Measurements from ENCODE around the gene GTF3C1.

GTF3C1 gene

GRCh38 chr16:27452569-27453493 lies 96.9 kb downstream of the GTF3C1 start:
- TF ChIP-seq CTCF (IDR thresholded peaks at IDR 0.05) = no peak
- H3K27me3 ChIP-seq (ENCODE audit: control insufficient read depth, insufficient read depth, low read length) = no peaks in the 10 kb centered on the region

GRCh38 chr16:27450196-27450549 lies 99.5 kb downstream of the GTF3C1 start:
- Histone ChIP-seq H3K4me3 (ENCODE audit: low read depth, low read length) (no peak overlapping the region), H3K9ac (no peak overlapping the region), H3K36me3 (ENCODE audit: control insufficient read depth, insufficient read depth, low read length) (no peaks in the 10 kb centered on the region), H3K9me3 (ENCODE audit: control insufficient read depth, low read length) (no peaks in the 10 kb centered on the region), H3K27me3 (ENCODE audit: control insufficient read depth, insufficient read depth, low read length) (no peaks in the 10 kb centered on the region), H3K79me2 (no peaks in the 10 kb centered on the region), H3K4me1 (no peaks in the 10 kb centered on the region), H3K27ac (no peak overlapping the region), H2AFZ (no peak overlapping the region), H3K4me2 (ENCODE audit: low read length) (no peak overlapping the region)
- TF ChIP-seq CTCF (IDR thresholded peaks at IDR 0.05) = no peak

More at GRCh38 chr16:27452569-27453493, 96.9 kb downstream of the GTF3C1 start:
- H3K4me3 ChIP-seq (ENCODE audit: low read depth, low read length) = no peak overlapping the region
- H3K4me2 ChIP-seq (ENCODE audit: low read length) = no peak overlapping the region
- no peaks in the 10 kb centered on the region for H3K9me3 ChIP-seq (ENCODE audit: control insufficient read depth, low read length)
- no peak overlapping the region for H3K9ac ChIP-seq
- no peaks in the 10 kb centered on the region for H3K4me1 ChIP-seq
- H3K79me2 ChIP-seq = no peaks in the 10 kb centered on the region
- no peak overlapping the region for H2AFZ ChIP-seq
- no peak overlapping the region for H3K27ac ChIP-seq
- no peaks in the 10 kb centered on the region for H3K36me3 ChIP-seq (ENCODE audit: control insufficient read depth, insufficient read depth, low read length)

- H3K4me2 ChIP-seq (ENCODE audit: low read length) = no peak overlapping the region
- no peaks in the 10 kb centered on the region for H3K27me3 ChIP-seq (ENCODE audit: control insufficient read depth, insufficient read depth, low read length)
- no peaks in the 10 kb centered on the region for H3K4me1 ChIP-seq
- no peak for TF ChIP-seq CTCF (IDR thresholded peaks at IDR 0.05)
- H3K9ac ChIP-seq = no peak overlapping the region
- H2AFZ ChIP-seq = no peak overlapping the region
- no peak overlapping the region for H3K27ac ChIP-seq
- no peaks in the 10 kb centered on the region for H3K36me3 ChIP-seq (ENCODE audit: control insufficient read depth, insufficient read depth, low read length)
- no peaks in the 10 kb centered on the region for H3K79me2 ChIP-seq
- H3K4me3 ChIP-seq (ENCODE audit: low read depth, low read length) = no peak overlapping the region
- H3K9me3 ChIP-seq (ENCODE audit: control insufficient read depth, low read length) = no peaks in the 10 kb centered on the region
Observed at GRCh38 chr16:27449434-27450195, 100.1 kb downstream of the GTF3C1 start.

- no peak overlapping the region for H3K4me3 ChIP-seq (ENCODE audit: low read depth, low read length)
- H3K4me2 ChIP-seq (ENCODE audit: low read length) = no peak overlapping the region
- H3K4me1 ChIP-seq = no peaks in the 10 kb centered on the region
- H3K9ac ChIP-seq = no peak overlapping the region
- H3K36me3 ChIP-seq (ENCODE audit: control insufficient read depth, insufficient read depth, low read length) = no peaks in the 10 kb centered on the region
- H3K79me2 ChIP-seq = no peaks in the 10 kb centered on the region
- H3K27me3 ChIP-seq (ENCODE audit: control insufficient read depth, insufficient read depth, low read length) = no peaks in the 10 kb centered on the region
- TF ChIP-seq CTCF (IDR thresholded peaks at IDR 0.05) = no peak
- H3K27ac ChIP-seq = no peak overlapping the region
- H2AFZ ChIP-seq = no peak overlapping the region
- H3K9me3 ChIP-seq (ENCODE audit: control insufficient read depth, low read length) = no peaks in the 10 kb centered on the region
Observed at GRCh38 chr16:27448532-27449433, 100.9 kb downstream of the GTF3C1 start.
